Cerebellar nuclear complex (tissue), 1 donor: Measurements from ENCODE around the gene RPL7L1.

Source experiments
- DNase-seq, 2 experiments: peaks; one replicate each; lab custom pipeline; 2025; lab: John Stamatoyannopoulos, UW

The RPL7L1 gene

DNA sequence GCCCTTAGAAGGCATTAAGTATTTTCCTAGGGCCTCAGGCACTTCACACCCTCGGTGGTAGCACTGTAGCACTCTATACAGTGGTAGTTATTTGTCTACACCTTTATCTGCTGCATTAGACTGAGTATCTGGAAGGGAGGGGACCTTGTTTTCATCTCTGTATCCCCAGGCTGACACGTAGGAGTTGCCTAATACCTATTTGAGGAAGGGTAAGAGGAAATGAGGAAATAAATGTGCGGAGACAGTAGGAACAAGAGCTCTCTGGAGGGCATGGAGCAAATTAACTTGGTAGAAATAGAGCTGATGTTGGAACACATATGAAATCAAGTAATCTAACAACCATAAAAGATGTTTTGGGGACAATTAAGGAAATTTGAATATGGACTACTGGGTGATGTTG is 53.8 kb downstream of the RPL7L1 start:
- no peak for DNase-seq

DNA sequence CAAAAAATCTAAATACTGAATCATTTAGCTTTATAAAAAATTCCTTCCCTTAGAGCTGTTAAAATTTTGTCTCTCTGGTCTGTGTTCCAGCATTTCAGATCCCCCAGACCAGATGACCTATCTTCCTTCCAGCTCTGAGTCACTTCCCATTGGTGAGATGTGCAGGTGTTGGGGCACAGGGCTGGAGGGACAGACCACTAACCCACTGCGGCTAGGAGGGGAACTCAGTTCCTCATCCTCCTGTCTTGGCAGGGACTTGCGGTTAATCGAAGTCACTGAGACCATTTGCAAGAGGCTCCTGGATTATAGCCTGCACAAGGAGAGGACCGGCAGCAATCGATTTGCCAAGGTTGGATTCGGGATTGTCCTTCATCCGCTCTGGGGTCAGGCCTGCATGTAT is 55.9 kb downstream of the RPL7L1 start:
- no peak for DNase-seq

DNA sequence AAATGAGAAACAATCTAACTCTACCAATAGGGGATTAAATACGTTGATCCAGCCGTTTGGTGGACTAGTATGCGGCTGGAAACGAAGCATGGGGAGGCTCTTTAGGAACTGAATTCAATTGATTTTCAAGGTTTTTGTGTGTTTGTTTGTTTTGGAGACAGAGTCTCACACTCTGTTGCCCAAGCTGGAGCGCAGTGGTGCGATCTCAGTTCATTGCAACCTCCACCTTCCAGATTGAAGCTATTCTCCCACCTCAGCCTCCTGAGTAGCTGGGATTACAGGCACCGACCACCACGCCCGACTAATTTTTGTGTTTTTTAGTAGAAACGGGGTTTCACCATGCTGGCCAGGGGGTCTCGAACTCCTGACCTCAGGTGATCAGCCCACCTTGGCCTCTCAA is 57.0 kb downstream of the RPL7L1 start:
- DNase-seq = no peak

DNA sequence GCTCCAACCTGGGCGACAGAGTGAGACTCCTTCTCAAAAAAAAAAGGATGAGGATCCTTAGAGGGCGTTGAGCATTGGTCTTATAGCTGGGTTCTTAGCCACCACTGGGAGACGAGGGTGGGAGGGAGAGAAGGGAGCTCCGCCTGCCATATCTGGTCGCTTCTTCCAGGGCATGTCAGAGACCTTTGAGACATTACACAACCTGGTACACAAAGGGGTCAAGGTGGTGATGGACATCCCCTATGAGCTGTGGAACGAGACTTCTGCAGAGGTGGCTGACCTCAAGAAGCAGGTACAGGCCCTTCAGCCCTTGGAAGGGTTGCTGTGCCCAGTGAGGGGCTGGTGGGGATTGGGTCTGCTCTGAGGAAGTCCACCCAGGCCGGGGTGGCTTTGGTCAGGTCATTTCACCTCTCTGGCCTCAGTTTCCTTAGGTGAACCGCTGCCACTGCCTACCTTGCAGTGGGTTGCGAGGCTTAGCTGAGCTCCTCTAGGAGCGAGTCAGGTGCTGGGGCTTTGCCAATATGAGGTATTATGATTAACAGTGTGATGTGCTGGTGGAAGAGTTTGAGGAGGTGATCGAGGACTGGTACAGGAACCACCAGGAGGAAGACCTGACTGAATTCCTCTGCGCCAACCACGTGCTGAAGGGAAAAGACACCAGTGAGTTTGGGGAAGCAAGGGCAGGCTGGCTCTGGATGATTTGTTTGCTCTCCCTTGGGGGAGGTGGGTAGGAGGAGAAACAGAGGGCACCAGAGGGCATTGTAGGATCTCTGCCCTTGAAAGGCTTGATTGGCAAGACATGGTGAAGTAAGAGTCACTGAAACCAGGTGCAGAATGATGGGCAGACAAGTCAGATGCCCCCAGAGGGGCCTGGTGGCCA is 58.4 kb downstream of the RPL7L1 start:
- DNase-seq = no peak

DNA sequence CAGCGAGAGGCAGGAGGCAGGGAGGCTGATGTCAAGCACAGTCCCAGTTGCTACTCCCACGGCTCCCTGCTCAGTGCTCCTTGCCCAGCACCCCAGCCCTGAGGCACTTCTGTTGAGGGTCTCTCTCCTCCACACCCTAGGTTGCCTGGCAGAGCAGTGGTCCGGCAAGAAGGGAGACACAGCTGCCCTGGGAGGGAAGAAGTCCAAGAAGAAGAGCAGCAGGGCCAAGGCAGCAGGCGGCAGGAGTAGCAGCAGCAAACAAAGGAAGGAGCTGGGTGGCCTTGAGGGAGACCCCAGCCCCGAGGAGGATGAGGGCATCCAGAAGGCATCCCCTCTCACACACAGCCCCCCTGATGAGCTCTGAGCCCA is 59.0 kb downstream of the RPL7L1 start:
- no peak for DNase-seq

DNA sequence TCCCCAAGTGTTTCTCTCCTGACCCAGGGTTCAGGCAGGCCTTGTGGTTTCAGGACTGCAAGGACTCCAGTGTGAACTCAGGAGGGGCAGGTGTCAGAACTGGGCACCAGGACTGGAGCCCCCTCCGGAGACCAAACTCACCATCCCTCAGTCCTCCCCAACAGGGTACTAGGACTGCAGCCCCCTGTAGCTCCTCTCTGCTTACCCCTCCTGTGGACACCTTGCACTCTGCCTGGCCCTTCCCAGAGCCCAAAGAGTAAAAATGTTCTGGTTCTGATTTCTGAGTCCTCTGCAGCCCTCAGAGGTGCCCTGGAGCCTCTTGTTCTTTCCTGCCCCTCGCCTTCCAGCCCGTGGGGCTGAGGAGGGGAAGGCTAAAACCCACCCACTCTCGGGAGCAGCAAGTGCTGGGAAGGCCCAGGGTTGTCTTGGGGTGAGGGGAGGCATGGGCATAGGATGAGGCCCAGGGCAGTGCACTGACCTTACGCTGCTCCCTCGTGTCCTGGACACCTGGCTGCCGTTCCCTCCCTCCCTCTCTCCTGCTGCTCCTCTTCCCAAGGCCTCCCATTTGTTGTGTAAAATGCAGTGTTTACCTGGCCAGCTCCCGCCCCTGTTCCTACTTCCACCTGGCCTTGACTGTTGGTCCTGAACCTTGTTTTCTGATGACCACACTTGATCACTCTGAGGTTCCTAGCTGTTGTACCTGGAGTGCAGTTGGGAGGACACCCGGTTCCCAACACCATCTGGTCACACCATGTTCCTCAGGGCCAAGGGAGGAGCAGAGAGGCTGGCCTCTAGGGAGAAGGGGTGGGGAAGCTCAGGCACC is 59.8 kb downstream of the RPL7L1 start:
- DNase-seq = no peak
